NCI-H82 (cell line): ENCODE results near the gene SEPTIN2.
"Not testable (repeated sequence)": the region's sequence is repeated elsewhere in the genome, so short reads cannot be mapped to it uniquely, and the experiment has no call there.

Source experiments
- DNase-seq: peaks from one replicate; lab custom pipeline; 2025; lab: John Stamatoyannopoulos, UW

The SEPTIN2 gene

GRCh38 chr2:241314226-241315092 is 1.3 kb upstream of the SEPTIN2 start:
- peak; percentile 81 for DNase-seq

GRCh38 chr2:241315093-241315878 is 439 bp upstream of the SEPTIN2 start, which contains the start of gene HDLBP:
TSS of gene HDLBP (minus strand) at chr2:241315672. CDS start at chr2:241266869, 48,803 bp downstream.
- DNase-seq: peak; percentile 99

GRCh38 chr2:241316825-241317224 is 1.1 kb downstream of the SEPTIN2 start:
- peak; percentile 53 for DNase-seq

GRCh38 chr2:241317391-241317790 is 1.7 kb downstream of the SEPTIN2 start:
- DNase-seq: peak; percentile 25

GRCh38 chr2:241318830-241319229 is 3.1 kb downstream of the SEPTIN2 start:
- not testable (repeated sequence) for DNase-seq

GRCh38 chr2:241320394-241320793 is 4.7 kb downstream of the SEPTIN2 start:
- no peak for DNase-seq

- DNase-seq: no peak
Measured at GRCh38 chr2:241321033-241321432, 5.3 kb downstream of the SEPTIN2 start.

GRCh38 chr2:241321886-241322285 is 6.2 kb downstream of the SEPTIN2 start:
- DNase-seq: no peak

GRCh38 chr2:241323778-241324177 is 8.1 kb downstream of the SEPTIN2 start:
- no peak for DNase-seq

GRCh38 chr2:241324775-241325174 is 9.1 kb downstream of the SEPTIN2 start:
- no peak for DNase-seq

GRCh38 chr2:241325257-241325656 is 9.5 kb downstream of the SEPTIN2 start:
- DNase-seq: no peak

GRCh38 chr2:241329669-241330615 is 14.2 kb downstream of the SEPTIN2 start:
- no peak for DNase-seq

GRCh38 chr2:241330616-241330981 is 14.9 kb downstream of the SEPTIN2 start:
- no peak for DNase-seq

GRCh38 chr2:241334813-241335212 is 19.1 kb downstream of the SEPTIN2 start:
- no peak for DNase-seq

GRCh38 chr2:241339839-241340630 is 24.3 kb downstream of the SEPTIN2 start:
- DNase-seq: no peak

- no peak for DNase-seq
Measured at GRCh38 chr2:241340631-241341163, 25.0 kb downstream of the SEPTIN2 start.

GRCh38 chr2:241344925-241345651 is 29.4 kb downstream of the SEPTIN2 start:
- no peak for DNase-seq

GRCh38 chr2:241349941-241350340 is 34.2 kb downstream of the SEPTIN2 start:
- no peak for DNase-seq

GRCh38 chr2:241350530-241350877 is 34.8 kb downstream of the SEPTIN2 start:
- no peak for DNase-seq
